Left lung (tissue), 10 donors: ENCODE results near the gene ELAVL4. TPM values are rescaled to one million over a fixed set of nuclear protein-coding genes. Genes with fewer than 3 reads are reported as not detected.
A peak's percentile ranks its signal among the peaks of the same experiment; 100 is the strongest.

Experiments used
- ATAC-seq: fragments of 200-7000 bp; cut with Tn5 transposase; one replicate; pipeline ENCODE4 v1.9.1; 2020; ENCODE audit warnings: moderate library complexity
- DNase-seq, 4 donors: peaks; one replicate each; pipeline ENCODE4 v3.0.0-alpha.2; 2013 to 2020
- H3K27ac ChIP-seq, 2 donors: fragments of 200-600 bp; sonication (generic) in 1 of 2; one replicate each; pipeline versions ENCODE4 v1.5.0 to v1.8.0; 2020 to 2021
- H3K27me3 ChIP-seq, 2 donors: fragments of 200-600 bp; sonication (generic) in 1 of 2; one replicate each; pipeline versions ENCODE4 v1.5.0 to v1.8.0; 2020 to 2021
- H3K36me3 ChIP-seq, 2 donors: fragments of 200-600 bp; sonication (generic) in 1 of 2; one replicate each; pipeline versions ENCODE4 v1.5.0 to v1.8.0; 2020 to 2021
- H3K4me1 ChIP-seq, 2 donors: fragments of 200-600 bp; one replicate each; pipeline ENCODE4 v1.8.0; 2021
- H3K4me3 ChIP-seq, 2 donors: fragments of 200-600 bp; sonication (generic) in 1 of 2; one replicate each; pipeline versions ENCODE4 v1.5.0 to v1.8.0; 2020 to 2021; ENCODE audit warnings: mild to moderate bottlenecking in 1 of 2
- H3K9me3 ChIP-seq, 2 donors: fragments of 200-600 bp; sonication (generic) in 1 of 2; one replicate each; pipeline versions ENCODE4 v1.5.0 to v1.8.0; 2020 to 2021
- CTCF ChIP-seq, 2 donors: fragments of 200-600 bp; sonication (generic) in 1 of 2; IDR thresholded peaks; one replicate each; pipeline versions ENCODE4 v1.5.0 to v1.8.0; 2021; ENCODE audit warnings: antibody characterized with exemption in 2 of 2
- intact Hi-C, 2 donors: fragments of 100-400 bp; cut with DNase I; formaldehyde crosslinking; loops; one replicate each; pipeline versions ENCODE4 v1.11.2 to v1.14.2; 2022
- polyA plus RNA-seq, 6 donors: library from polyadenylated mRNA; unstranded; fragments of 120-200 nt; gene quantifications; one replicate each; pipeline ENCODE4 v1.2.1, GENCODE V29; 2013; ENCODE audit not compliant: insufficient read length in 6 of 6
- total RNA-seq, 2 donors: library from RNA; stranded (reverse); fragmentation: NEBNext Ultra II Directional; extraction: Animal tissue kit (Norgen Biotek cat#: 25700); gene quantifications; one replicate each; pipeline ENCODE4 v1.2.1, GENCODE V29; 2021
- donor health status: DM: no; HTN: yes; CAD: no.
- donor health status: DM: no; HTN: no; CAD: no.

Gene ELAVL4
- total and polyA plus RNA-seq, 8 donors = 0.41 to 1.3 (median 0.86) TPM; not detected in 2

- H3K27ac ChIP-seq = no peak overlapping the region
Observed at GRCh38 chr1:50175719-50176639, 67.3 kb downstream of the ELAVL4 start.

GRCh38 chr1:50177994-50178393, 69.3 kb downstream of the ELAVL4 start:
- ATAC-seq = no peak
- H3K27me3 ChIP-seq = peaks cover 0 to 8% of the 10 kb centered on the region in 2 donors
- H3K36me3 ChIP-seq = no peaks in the 10 kb centered on the region
- H3K4me1 ChIP-seq = no peaks in the 10 kb centered on the region
- DNase-seq = no peak
- no peaks in the 10 kb centered on the region for H3K9me3 ChIP-seq
- H3K27ac ChIP-seq = no peak overlapping the region
- H3K4me3 ChIP-seq = no peak overlapping the region
- no peak for TF ChIP-seq CTCF (IDR thresholded peaks at IDR 0.05)
- intact Hi-C loops = no loop called here

More at GRCh38 chr1:50175719-50176639, 67.3 kb downstream of the ELAVL4 start:
- intact Hi-C loops = no loop called here
- TF ChIP-seq CTCF (IDR thresholded peaks at IDR 0.05) = no peak
- H3K9me3 ChIP-seq = no peaks in the 10 kb centered on the region
- DNase-seq (no peak), ATAC-seq (no peak)
- H3K36me3 ChIP-seq = no peaks in the 10 kb centered on the region
- H3K4me1 ChIP-seq = no peaks in the 10 kb centered on the region
- no peak overlapping the region for H3K4me3 ChIP-seq
- no peaks in the 10 kb centered on the region for H3K27me3 ChIP-seq

DNA sequence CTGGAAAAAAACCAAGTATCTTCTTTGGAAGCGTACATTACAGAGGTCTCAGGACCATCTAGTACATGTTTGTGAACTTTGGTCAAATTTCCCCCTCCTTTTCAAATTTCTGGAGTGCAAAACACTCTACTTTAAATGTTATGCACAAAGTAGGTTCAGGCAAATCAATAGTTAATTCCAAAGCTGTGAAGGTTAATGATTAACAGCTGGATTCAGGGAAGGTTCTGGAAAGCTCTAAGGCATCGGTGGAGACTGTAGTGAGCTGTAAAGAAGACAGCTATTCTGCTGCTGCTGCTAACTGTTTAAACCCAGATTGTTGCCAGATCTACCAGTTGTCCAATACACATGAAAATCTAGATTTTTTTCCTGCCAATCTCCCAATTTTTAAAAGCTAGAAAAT, 70.9 kb downstream of the ELAVL4 start:
- no peak overlapping the region for H3K4me3 ChIP-seq
- H3K36me3 ChIP-seq = no peaks in the 10 kb centered on the region
- intact Hi-C loops = no loop called here
- no peak overlapping the region for H3K27ac ChIP-seq
- H3K9me3 ChIP-seq = no peaks in the 10 kb centered on the region
- no peaks in the 10 kb centered on the region for H3K4me1 ChIP-seq
- ATAC-seq (no peak), DNase-seq (no peak)
- H3K27me3 ChIP-seq = peaks cover 0 to 14% of the 10 kb centered on the region in 2 donors
- TF ChIP-seq CTCF (IDR thresholded peaks at IDR 0.05) = no peak

GRCh38 chr1:50180367-50180766, 71.6 kb downstream of the ELAVL4 start:
- peaks cover 0 to 14% of the 10 kb centered on the region in 2 donors for H3K27me3 ChIP-seq
- no peaks in the 10 kb centered on the region for H3K4me1 ChIP-seq
- H3K36me3 ChIP-seq = no peaks in the 10 kb centered on the region
- H3K27ac ChIP-seq = no peak overlapping the region
- no peak for ATAC-seq
- TF ChIP-seq CTCF (IDR thresholded peaks at IDR 0.05) = no peak
- intact Hi-C loops = no loop called here
- no peak overlapping the region for H3K4me3 ChIP-seq
- no peak for DNase-seq
- no peaks in the 10 kb centered on the region for H3K9me3 ChIP-seq

DNA sequence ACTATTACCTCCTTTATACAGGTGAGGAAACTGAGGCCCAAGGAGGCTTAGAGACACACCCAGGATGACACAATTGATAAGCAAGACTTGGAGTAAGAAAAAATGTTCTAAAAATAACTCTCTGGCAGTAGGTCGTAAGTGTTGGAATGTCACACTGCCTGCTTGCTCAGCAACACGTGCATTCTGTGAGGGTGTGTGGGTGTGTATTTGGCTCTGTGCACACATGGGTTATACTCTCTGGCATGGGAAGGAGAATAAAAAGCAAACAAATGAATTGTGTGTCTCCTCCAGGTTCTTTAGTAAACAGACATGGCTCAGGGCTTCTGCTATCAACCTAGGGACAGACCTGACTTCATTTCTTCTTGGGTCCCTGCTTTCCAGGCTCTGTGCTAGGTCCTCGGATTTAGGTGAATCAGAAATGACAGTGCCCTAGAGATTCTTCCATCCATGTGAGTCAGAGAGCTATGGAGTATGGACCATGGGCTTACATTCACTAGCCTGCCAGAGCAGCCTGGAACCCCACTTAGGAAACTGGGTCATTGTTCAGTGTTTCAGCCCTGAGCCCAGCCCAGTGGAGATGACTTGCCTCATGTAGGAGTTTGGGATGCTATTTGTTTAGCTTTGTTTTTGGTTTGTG, 72.4 kb downstream of the ELAVL4 start:
- Histone ChIP-seq H3K27me3 (peaks cover 0 to 14% of the 10 kb centered on the region in 2 donors), H3K9me3 (no peaks in the 10 kb centered on the region), H3K4me1 (no peaks in the 10 kb centered on the region), H3K4me3 (no peak overlapping the region), H3K27ac (no peak overlapping the region), H3K36me3 (no peaks in the 10 kb centered on the region)
- TF ChIP-seq CTCF (IDR thresholded peaks at IDR 0.05) = no peak
- intact Hi-C loops = no loop called here
- DNase-seq (peak in 1 of 4 donors; percentile 17), ATAC-seq (peak; percentile 86)
